HG02852 (cell line): ENCODE data around the gene AKAP13.

Experiments used
- ATAC-seq: cut with Tn5 transposase; IDR thresholded peaks from one replicate; pipeline ENCODE4 v1.9.1; 2021; ENCODE audit warnings: mild to moderate bottlenecking, moderate library complexity; ENCODE audit not compliant: unreplicated experiment

AKAP13 gene

DNA sequence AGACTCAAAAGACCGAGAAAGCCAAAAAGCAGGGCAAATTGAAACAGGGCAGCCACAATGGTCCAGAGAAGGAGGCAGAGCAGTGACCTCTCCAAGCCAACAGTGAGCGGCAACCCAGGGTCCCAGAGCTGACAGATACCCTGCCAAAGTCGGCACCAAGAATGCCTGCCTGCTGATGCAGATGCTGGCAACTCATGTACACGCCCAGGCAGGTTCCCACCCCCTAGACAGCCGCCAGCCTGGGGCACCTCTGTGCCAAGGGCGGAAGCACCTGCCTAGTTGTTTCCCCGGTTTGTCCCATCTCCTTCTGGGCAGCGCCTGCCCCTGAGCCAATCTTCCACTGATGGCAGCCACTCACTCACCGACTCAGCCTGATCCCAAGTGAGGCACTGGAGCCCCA lies 392.3 kb downstream of the AKAP13 start:
- ATAC-seq = no peak

GRCh38 chr15:85773249-85773648 lies 392.8 kb downstream of the AKAP13 start:
- ATAC-seq = no peak

DNA sequence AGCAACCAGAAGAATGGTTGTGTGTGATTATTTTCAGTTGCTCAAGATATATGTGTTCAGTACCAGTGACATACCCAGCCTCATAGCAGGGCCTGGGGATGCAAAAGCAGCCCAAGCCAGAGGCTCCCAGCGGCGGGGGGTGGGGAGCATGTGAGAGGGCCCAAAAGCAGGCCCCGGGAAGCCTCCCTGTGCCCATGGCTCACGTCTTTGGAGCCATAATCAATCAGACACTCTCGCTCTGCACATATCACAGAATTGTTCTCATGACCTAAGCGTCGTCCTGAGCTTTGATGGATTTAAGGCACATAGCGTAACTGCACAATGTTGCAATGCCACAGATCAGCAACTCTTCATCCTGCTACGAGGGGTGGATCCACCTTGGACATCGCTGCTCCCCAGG lies 393.6 kb downstream of the AKAP13 start:
- no peak for ATAC-seq

DNA sequence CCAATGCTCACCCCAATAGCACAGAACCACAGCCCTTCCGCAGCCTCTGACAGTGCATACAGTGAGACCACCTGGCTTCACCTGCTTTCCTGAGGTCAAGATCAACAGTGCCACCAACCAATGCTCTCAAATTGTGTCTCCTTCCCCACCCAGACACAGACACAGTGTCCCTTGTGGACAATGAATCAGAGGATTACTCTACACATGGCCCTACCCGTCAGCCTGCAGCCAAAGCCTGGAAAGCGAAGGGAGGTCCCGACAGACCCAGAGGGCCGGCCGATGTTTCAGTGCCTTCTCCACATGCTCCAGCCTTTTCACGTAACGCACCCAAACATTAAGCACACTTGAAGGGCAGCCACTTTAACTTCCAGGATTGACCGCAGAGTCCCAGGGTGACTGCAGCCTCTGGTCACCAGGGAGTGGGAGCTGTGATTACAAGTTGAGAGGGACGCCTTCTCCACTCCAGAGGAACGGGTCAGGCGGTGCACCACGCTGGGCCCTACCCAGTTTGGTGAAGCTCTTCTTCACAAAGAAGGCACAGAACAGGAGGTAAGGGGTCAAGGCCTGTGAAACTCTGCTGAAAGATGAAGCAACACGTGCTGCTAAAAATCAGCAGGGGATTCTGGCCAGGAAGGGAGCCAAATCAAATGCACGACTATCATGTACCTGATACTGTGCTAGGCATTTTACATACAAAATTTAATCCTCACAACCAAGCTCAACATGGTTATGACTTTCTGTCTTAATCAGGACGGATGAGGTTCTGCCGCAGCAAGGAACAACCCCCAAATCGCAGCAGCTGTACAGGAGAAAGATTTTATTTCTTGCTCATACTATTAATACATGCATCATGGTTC lies 397.1 kb downstream of the AKAP13 start:
- no peak for ATAC-seq

GRCh38 chr15:85778107-85778776 lies 397.8 kb downstream of the AKAP13 start:
- no peak for ATAC-seq

DNA sequence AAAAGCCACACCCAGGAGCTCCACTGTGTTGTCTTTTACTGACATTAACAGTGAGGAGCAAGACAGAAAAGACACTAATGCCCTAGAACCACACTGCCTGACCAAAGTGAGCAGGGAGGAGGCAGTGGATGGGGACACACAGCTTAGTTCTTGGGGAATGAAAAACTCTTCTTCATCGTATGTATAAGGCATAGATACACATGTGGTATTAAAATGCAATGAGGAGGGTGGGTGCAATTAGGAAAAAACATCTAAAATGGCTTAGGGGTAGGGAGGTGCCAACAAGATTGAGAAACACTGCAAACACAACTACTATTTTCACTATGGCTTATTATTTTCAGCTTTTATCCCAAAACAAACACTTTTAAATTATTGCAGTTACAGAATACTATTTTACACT lies 398.8 kb downstream of the AKAP13 start:
- no peak for ATAC-seq

- ATAC-seq = no peak
These were observed 400.0 kb downstream of the AKAP13 start for GRCh38 chr15:85780225-85780985.

DNA sequence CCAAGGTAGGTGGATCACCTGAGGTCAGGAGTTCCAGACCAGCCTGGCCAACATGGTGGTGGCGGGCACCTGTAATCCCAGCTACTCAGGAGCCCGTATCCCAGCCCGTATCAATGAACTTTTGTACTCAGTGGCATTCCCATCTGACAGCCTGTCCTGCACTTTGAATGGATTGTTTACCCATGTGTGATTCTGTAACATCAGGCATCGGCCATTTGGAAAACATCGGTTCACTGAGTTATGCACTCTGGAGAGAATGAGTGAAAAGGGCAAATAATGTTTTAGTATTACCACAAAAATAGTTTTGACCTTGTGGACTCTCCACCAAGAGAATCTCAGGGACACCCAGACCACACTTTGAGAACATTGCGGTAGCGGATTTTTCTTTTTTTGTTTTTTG lies 400.7 kb downstream of the AKAP13 start:
- ATAC-seq = no peak

DNA sequence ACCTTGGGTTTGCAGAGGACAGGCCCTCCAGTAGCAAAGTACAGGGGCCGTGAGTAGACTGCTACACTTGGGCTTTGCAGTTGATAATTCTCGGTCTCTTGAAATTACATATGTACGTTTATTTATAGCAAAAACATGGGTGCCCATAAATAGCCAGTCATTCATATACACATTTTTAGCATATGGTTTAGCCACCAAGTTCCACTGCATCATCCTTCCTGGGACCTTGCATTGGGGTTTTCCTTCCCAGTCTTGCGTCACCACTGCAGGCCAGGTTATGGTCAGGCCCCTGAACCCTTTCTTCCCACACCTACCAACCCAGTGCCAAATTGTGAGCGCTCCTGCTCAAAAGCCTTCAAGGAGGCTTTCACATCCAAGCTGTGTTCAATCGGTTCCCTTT lies 401.7 kb downstream of the AKAP13 start:
- ATAC-seq = no peak

DNA sequence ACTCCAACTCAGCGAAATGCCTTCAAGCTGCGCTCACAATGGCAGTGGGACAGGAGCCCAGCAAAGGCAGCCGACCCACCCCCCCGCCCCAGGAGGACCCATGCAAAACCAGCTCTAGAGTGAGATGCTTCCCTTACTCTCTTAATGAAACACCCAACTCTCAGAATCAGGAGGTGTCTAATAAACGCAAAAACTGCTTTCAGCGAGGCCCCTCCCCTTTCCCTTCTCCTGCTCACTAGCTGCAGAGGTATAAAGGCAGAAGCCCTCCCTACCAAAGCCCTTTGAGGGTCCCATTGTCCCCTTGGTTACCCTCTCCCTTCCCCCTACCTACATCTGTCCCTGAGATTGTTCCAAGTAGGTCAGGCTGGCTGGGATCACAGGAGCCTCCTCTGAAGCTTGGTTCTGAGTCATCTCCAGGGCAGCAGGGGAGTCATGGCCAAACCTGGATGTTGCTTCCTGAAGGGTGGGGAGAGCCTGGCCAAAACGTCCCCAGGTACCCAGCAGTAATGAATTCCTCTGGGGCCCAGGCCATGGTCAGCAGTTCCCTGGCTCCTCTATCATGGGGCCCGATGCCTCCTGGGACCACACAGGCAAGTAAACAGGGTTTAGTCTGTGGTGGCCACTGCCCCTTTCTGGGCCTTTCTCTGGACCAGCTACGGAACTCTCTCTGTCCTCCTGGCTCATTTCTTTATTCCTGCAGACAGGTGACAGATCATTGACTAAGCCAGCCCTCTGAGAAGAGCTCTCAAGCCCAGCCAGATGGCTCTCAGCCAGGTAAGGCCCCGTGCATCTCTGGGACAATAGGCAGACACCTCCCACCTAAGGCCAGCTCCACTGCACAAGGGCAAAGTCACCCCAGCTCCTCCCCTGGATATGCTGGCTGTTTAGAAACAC lies 405.7 kb downstream of the AKAP13 start:
- ATAC-seq = no peak

DNA sequence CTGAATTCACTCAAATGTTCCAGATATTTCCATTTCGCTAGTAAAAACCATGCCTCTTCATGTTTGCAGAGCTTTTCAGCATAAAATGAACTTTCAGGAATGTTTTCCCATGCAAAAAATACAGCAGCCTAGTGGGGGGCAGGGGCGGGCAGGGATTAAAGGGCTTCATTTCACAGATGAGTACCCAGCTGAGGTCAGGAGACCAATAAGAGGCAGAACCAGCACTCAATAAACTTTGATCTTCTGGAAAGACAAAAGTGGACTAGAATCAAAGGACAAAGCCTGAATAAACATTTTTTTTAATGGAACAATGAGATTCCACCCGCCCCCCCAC lies 406.3 kb downstream of the AKAP13 start:
- no peak for ATAC-seq

GRCh38 chr15:85788771-85789495 lies 408.5 kb downstream of the AKAP13 start:
- ATAC-seq = no peak

DNA sequence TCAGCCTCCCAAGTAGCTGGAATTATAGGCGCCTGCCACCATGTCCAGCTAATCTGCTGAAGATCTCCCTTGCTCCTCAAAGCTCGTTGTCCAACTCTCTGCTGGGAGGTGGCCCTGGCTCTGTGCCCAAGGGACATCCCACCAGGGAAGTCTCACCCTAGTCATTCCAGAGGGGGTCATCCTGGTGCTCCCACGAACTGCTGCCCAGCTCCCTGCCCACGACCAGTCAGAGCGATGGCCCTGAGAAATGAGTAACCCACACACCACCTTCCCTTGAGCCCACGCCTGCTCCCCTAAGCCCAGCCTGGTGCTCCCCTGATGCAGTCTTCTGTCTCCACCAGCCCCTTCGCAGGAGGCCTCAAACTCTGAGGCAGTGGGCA lies 409.1 kb downstream of the AKAP13 start:
- ATAC-seq = no peak

GRCh38 chr15:85792102-85792731 lies 411.8 kb downstream of the AKAP13 start:
- no peak for ATAC-seq

DNA sequence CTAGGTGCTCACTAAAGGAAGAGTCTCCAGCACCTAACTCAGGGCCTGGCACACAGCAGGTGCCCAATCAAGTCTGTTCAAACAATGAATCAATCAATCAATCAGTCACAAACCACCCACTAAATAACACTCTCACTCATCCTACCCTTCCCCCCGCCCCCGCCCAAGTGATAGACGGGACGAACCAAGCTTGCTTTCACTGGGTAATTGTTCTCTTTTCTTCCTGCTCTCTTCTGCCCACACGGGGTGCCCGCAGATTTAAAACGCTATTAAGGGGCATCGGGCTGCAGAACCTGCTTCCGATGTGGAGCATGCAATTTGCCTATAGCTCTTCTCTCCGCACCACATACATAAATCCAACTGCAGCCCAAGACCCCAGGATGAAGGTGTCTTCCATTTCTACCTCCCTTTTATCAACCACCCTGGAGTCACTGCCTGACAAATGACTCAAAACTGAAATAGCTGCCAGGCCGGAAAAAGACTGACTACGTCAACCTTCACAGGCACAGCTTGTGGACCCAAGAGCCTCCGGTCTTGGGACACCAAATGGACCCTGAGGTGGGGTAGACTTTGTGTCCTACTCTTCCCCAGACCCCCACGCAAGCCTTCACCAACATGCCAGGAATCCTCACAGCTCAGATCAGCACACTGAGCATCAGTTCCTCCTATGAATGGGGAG lies 412.6 kb downstream of the AKAP13 start:
- no peak for ATAC-seq

DNA sequence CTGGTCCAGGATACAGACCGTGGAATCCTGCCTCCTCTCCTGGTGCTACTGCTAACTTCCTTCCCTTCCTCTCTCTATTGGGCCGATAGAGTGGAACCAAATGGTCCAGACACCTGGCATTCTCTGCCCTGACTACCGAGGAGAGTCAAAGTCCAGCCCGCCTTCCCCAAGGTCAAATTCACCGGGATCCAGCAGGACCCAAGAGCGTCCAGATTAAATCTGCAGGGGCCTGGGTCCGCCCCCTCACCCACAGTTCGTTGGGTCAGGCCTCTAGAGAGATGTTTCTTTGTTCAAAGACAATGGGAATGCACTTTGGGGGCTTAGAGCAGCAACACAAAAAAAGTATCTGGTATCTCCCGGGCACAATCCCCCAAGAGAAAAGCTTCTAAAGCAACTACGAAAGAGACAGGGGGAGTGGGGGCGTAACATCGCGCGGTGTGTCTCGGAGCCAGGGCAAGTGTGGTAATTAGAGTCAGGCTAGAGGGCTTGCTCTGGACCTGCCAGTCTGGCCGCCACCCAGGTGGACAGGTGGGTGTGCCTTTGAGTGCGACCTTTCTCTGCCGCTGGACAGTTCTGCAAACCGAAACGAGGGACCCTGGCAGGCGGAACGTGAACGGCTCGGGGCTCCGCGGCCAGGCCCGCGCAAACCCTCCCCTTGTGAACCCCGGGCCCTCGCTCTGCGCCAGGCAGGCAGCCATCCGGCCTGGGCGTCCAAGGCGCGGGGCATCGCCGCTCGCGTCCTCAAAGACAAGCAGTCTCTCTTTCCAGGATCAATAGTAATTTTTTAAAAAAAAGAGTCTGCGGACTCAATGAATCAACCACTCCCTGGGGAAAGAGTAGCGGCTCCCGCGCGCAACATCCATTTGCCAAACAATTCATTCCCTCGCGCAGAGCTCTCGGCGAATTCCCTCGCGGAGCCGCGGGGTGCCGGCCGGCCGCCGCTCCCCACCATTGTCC lies 413.5 kb downstream of the AKAP13 start:
- ATAC-seq = peak; percentile 40

DNA sequence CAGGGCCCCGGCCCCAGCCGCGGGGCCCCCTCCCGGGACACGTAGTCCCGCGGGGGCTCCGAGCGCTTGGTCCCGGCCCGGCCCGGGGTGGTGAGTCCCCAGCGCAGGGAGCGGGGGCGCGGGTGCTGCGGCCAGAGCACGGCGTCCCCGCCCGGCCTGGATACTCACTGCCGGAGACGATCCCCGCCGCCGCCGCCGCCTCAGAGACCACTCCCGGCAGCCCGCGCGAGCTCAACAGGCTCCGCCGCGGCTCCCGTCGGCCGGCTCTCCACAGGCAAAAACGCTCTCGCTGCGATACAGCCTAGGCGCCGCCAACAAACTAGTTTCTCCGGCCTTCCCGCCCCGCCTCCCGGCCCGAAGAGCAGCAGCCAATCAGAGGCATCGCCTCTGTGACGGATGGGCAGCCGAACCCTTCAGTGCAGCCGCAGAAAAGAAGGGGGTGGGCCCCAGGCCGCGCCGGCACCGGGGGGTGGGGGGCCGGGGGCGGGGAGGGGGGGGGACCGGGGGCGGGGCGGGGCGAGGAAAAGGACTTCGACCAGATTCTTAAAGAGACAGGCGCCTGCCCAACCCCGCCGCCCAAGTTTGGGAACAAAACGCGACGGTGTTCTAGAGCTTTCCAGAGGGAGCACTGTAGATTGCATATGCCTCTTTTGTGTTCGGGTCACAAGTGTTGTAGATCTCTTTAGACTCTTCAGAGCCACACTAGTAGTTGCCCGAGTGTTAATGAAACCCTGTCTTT lies 414.4 kb downstream of the AKAP13 start, which contains the start of gene KLHL25:
KLHL25 (minus strand) TSS at position 328 of the 739 bp plus-strand sequence. CDS start 25,115 bp downstream, outside the sequence.
- peak; percentile 98 for ATAC-seq
